Uterus (tissue), 4 donors: ENCODE measurements around the gene GPHN. TPM values are rescaled to one million over a fixed set of nuclear protein-coding genes. Genes with fewer than 3 reads are reported as not detected.

Experiments used
- DNase-seq, 2 donors: peaks; one replicate each; pipeline ENCODE4 v3.0.0-alpha.2; 2019 to 2020
- H3K27ac ChIP-seq, 2 donors: fragments of 200-600 bp; sonication (generic); 1 replicate in 1 of 2; 2 replicates in 1 of 2; pipeline ENCODE4 v1.5.1; 2016 to 2018
- H3K27me3 ChIP-seq, 2 donors: fragments of 200-600 bp; sonication (generic); one replicate each; pipeline ENCODE4 v1.5.1; 2018 to 2019; ENCODE audit warnings: control low read depth in 1 of 2
- H3K36me3 ChIP-seq, 2 donors: fragments of 200-600 bp; sonication (generic); one replicate each; pipeline ENCODE4 v1.5.1; 2019; ENCODE audit warnings: control low read depth in 1 of 2
- H3K4me1 ChIP-seq, 2 donors: fragments of 200-600 bp; sonication (generic); one replicate each; pipeline ENCODE4 v1.5.1; 2018 to 2019; ENCODE audit warnings: control low read depth in 1 of 2
- H3K4me3 ChIP-seq, 2 donors: fragments of 200-600 bp; sonication (generic); 1 replicate in 1 of 2; 2 replicates in 1 of 2; pipeline ENCODE4 v1.5.1; 2018 to 2019; ENCODE audit warnings: mild to moderate bottlenecking in 1 of 2
- H3K9me3 ChIP-seq, 2 donors: fragments of 200-600 bp; sonication (generic); one replicate each; pipeline ENCODE4 v1.5.1; 2019; ENCODE audit warnings: control low read depth in 1 of 2
- CTCF ChIP-seq, 4 experiments: fragments of 200-600 bp in 2 of 4; fragments of 450-650 bp in 2 of 4; sonication (generic) in 2 of 4; IDR thresholded peaks; one replicate each; pipeline ENCODE4 v1.5.1; 2016 to 2019; ENCODE audit warnings: antibody characterized with exemption in 4 of 4, mild to moderate bottlenecking in 2 of 4, moderate library complexity in 1 of 4
- POLR2A ChIP-seq, 2 donors: fragments of 450-650 bp; IDR thresholded peaks; one replicate each; pipeline ENCODE4 v1.6.1; 2016; ENCODE audit warnings: antibody characterized with exemption in 2 of 2, mild to moderate bottlenecking in 1 of 2, moderate library complexity in 1 of 2
- intact Hi-C: fragments of 100-400 bp; cut with DNase I; formaldehyde crosslinking; loops from one replicate; pipeline ENCODE4 v1.15.1; 2023; ENCODE audit warnings: low total_unique reads
- total RNA-seq, 4 donors: library from RNA; depleted of rRNA in 3 of 4; stranded (reverse); fragments of >200 nt in 3 of 4; gene quantifications; one replicate each; pipeline versions ENCODE4 v1.1.0 to v1.2.4, GENCODE V29; 2014 to 2023
- donor health status: DM: yes; HTN: yes; CAD: no.

Gene GPHN
- total RNA-seq, 4 donors from 2014 or later, result 14.9 to 42.9 (median 19.1) TPM

- no peaks in the 10 kb centered on the region for H3K9me3 ChIP-seq
- H3K27me3 ChIP-seq, result no peaks in the 10 kb centered on the region
- H3K36me3 ChIP-seq, result no peaks in the 10 kb centered on the region
- no peak for TF ChIP-seq POLR2A (IDR thresholded peaks at IDR 0.05)
- no peak for TF ChIP-seq CTCF (IDR thresholded peaks at IDR 0.05)
- no peak for DNase-seq
- H3K4me3 ChIP-seq, result no peak overlapping the region
- no peak overlapping the region for H3K27ac ChIP-seq
- intact Hi-C loops, result no loop called here
- H3K4me1 ChIP-seq, result no peaks in the 10 kb centered on the region
These were observed 14.2 kb upstream of the GPHN start for GRCh38 chr14:66493750-66494149.

- Histone ChIP-seq H3K4me3 (no peak overlapping the region), H3K27me3 (no peaks in the 10 kb centered on the region), H3K27ac (no peak overlapping the region), H3K36me3 (no peaks in the 10 kb centered on the region), H3K4me1 (no peaks in the 10 kb centered on the region), H3K9me3 (no peaks in the 10 kb centered on the region)
- intact Hi-C loops, result no loop called here
- peak; percentile 17 to 46 for DNase-seq
- TF ChIP-seq POLR2A (IDR thresholded peaks at IDR 0.05) (no peak), CTCF (IDR thresholded peaks at IDR 0.05) (peak; percentile 59 to 73 (median 68))
These were observed 12.5 kb upstream of the GPHN start for GRCh38 chr14:66495218-66496098.

DNA sequence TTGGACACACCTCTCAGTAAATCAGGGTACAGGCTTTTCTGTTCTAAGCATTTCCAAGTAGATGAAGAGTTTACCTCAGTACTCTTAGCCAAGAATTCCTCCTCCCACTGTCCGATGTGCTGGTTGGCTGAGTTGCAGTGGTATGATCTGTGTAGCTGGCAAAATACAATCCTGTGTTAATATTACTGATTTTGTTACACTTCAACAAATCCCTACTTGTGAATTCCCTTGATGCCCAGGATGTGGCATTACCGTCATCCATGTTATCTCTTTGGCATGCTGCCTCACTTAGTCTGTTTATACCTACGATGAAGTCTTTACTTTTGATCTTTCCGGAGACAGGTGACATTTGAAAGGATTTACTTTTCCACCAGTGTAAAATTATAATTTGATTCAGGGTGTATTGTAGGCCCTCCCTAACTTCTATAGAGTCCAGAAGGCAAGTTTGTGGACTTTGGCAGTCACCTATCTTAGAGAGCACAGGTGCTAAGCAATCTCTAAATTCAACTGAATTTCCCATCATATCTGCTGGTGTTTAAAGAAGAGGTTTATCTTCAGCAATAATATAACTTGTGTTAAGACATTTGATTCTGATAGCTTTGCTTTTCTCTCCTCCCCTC lies 11.6 kb upstream of the GPHN start:
- Histone ChIP-seq H3K9me3 (no peaks in the 10 kb centered on the region), H3K27me3 (no peaks in the 10 kb centered on the region), H3K4me3 (no peak overlapping the region), H3K36me3 (no peaks in the 10 kb centered on the region), H3K4me1 (no peaks in the 10 kb centered on the region), H3K27ac (no peak overlapping the region)
- DNase-seq, result no peak
- no peak for TF ChIP-seq CTCF (IDR thresholded peaks at IDR 0.05)
- TF ChIP-seq POLR2A (IDR thresholded peaks at IDR 0.05), result no peak
- intact Hi-C loops, result no loop called here

- intact Hi-C loops, result no loop called here
- Histone ChIP-seq H3K27me3 (no peaks in the 10 kb centered on the region), H3K4me1 (no peaks in the 10 kb centered on the region), H3K4me3 (no peak overlapping the region), H3K9me3 (no peaks in the 10 kb centered on the region), H3K27ac (no peak overlapping the region), H3K36me3 (no peaks in the 10 kb centered on the region)
- no peak for TF ChIP-seq CTCF (IDR thresholded peaks at IDR 0.05)
- TF ChIP-seq POLR2A (IDR thresholded peaks at IDR 0.05), result no peak
- DNase-seq, result no peak
These were observed 11.0 kb upstream of the GPHN start for GRCh38 chr14:66496911-66497310.

- no peak for DNase-seq
- no peak overlapping the region for H3K27ac ChIP-seq
- H3K4me3 ChIP-seq, result no peak overlapping the region
- TF ChIP-seq CTCF (IDR thresholded peaks at IDR 0.05) (no peak), POLR2A (IDR thresholded peaks at IDR 0.05) (no peak)
- intact Hi-C loops, result no loop called here
- H3K4me1 ChIP-seq, result no peaks in the 10 kb centered on the region
- no peaks in the 10 kb centered on the region for H3K27me3 ChIP-seq
- H3K36me3 ChIP-seq, result no peaks in the 10 kb centered on the region
- H3K9me3 ChIP-seq, result no peaks in the 10 kb centered on the region
These were observed 9.6 kb upstream of the GPHN start for GRCh38 chr14:66498311-66498710.
